Lower leg skin (tissue), 3 donors: Measurements from ENCODE around the gene KCNS3.

Source experiments
- CTCF ChIP-seq, 3 donors: fragments of 450-650 bp; IDR thresholded peaks; one replicate each; pipeline ENCODE4 v1.5.1; 2016; ENCODE audit warnings: antibody characterized with exemption in 3 of 3, mild to moderate bottlenecking in 3 of 3, moderate library complexity in 2 of 3
- POLR2A ChIP-seq, 2 donors: fragments of 450-650 bp; IDR thresholded peaks; one replicate each; pipeline ENCODE4 v1.6.1; 2016 to 2017; ENCODE audit warnings: antibody characterized with exemption in 2 of 2, mild to moderate bottlenecking in 1 of 2, moderate library complexity in 1 of 2

GRCh38 chr2:17961789-17962188 is 83.3 kb downstream of the KCNS3 start:
- TF ChIP-seq CTCF (IDR thresholded peaks at IDR 0.05) (no peak), POLR2A (IDR thresholded peaks at IDR 0.05) (no peak)
